ENCODE data around the gene MAP1LC3B.

Gene MAP1LC3B

DNA sequence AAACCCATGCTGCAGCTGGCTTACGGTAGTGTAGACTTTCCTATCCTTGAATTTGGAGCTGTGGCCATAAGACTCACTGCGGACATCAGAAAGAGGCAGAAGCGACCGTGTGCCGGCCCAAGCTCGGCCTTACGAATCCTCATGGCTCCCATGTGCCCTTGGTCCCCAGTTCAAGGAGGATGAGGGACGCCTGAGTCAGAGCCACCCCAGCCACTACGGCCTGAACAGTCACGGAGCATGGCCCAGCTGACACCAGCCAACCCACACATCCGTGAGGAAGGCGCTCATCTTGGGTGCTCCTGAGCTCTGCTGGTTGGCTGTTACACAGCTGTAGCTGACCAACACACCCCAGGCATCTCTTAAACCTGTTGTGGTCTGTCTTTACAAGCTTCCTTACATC lies 56.7 kb downstream of the MAP1LC3B start:
- Histone ChIP-seq H3K9me3 (ENCODE audit: control insufficient read depth, insufficient read depth, low read depth, low read length) (0 out of 2 replicates have a peak, but pooled peaks cover 6% of the 10 kb centered on the region), H3K27ac (ENCODE audit: low read depth, low read length) (no peak overlapping the region), H3K27me3 (ENCODE audit: control insufficient read depth, insufficient read depth, low read length) (no peaks in the 10 kb centered on the region), H3K4me3 (ENCODE audit: low read depth, low read length) (no peak overlapping the region), H3K9ac (ENCODE audit: low read length) (no peak overlapping the region), H3K4me1 (ENCODE audit: control insufficient read depth, insufficient read depth, low read length) (no peaks in the 10 kb centered on the region), H3K36me3 (ENCODE audit: control insufficient read depth, insufficient read depth, low read length) (peaks cover 71% of the 10 kb centered on the region)

GRCh38 chr16:87451563-87452210 lies 59.6 kb downstream of the MAP1LC3B start:
- H3K9me3 ChIP-seq (ENCODE audit: control insufficient read depth, insufficient read depth, low read depth, low read length): no peaks in the 10 kb centered on the region
- no peak overlapping the region for H3K4me3 ChIP-seq (ENCODE audit: low read depth, low read length)
- no peak overlapping the region for H3K9ac ChIP-seq (ENCODE audit: low read length)
- no peaks in the 10 kb centered on the region for H3K27me3 ChIP-seq (ENCODE audit: control insufficient read depth, insufficient read depth, low read length)
- peaks cover under 1% of the 10 kb centered on the region; the same call in 1 of the 2 replicates for H3K4me1 ChIP-seq (ENCODE audit: control insufficient read depth, insufficient read depth, low read length)
- H3K36me3 ChIP-seq (ENCODE audit: control insufficient read depth, insufficient read depth, low read length): peaks cover 67% of the 10 kb centered on the region
- H3K27ac ChIP-seq (ENCODE audit: low read depth, low read length): no peak overlapping the region

DNA sequence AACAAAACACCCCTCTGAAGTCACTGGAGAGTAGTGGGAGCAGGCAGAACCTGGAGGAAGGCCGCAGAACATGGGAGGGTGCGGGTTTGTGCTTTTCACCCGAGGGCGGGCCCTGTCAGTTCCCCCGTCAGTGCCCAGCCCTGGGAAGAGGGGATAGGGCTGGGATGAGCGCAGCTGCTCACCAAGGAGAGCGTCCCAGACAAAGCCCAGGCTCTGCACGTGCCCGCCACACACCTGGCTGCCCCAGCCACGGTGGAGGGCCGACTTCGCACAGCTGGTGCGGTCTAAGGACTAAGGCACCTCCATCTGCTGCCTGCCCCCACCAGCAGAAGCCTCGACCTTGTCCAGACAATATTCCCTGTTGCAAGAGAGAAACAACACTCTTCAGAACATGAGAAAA lies 61.2 kb downstream of the MAP1LC3B start:
- no peak overlapping the region for H3K9ac ChIP-seq (ENCODE audit: low read length)

More for the DNA sequence above, 61.2 kb downstream of the MAP1LC3B start:
- Histone ChIP-seq H3K27ac (ENCODE audit: low read depth, low read length) (no peak overlapping the region), H3K4me1 (ENCODE audit: control insufficient read depth, insufficient read depth, low read length) (peaks cover 11% of the 10 kb centered on the region; the same call in 1 of the 2 replicates), H3K36me3 (ENCODE audit: control insufficient read depth, insufficient read depth, low read length) (peaks cover 59% of the 10 kb centered on the region), H3K4me3 (ENCODE audit: low read depth, low read length) (no peak overlapping the region), H3K9me3 (ENCODE audit: control insufficient read depth, insufficient read depth, low read depth, low read length) (no peaks in the 10 kb centered on the region), H3K27me3 (ENCODE audit: control insufficient read depth, insufficient read depth, low read length) (no peaks in the 10 kb centered on the region)

All from HUES6 (cell line).